Measurements from ENCODE around the gene NT5DC4.
"Not testable (repeated sequence)": the region's sequence is repeated elsewhere in the genome, so short reads cannot be mapped to it uniquely, and the experiment has no call there.

NT5DC4 gene

GRCh38 chr2:112716826-112717352 is 3.9 kb upstream of the NT5DC4 start:
- H2BK120ac ChIP-seq (ENCODE audit: low read depth, low read length); H2AK5ac ChIP-seq (ENCODE audit: low read length, severe bottlenecking); H4K8ac ChIP-seq (ENCODE audit: low read length); H3K4ac ChIP-seq (ENCODE audit: low read depth in 1 of 2, low read length in 2 of 2); H3K27ac ChIP-seq (ENCODE audit: low read length, poor library complexity, severe bottlenecking); H3K18ac ChIP-seq (ENCODE audit: low read depth in 1 of 2, low read length in 2 of 2); H3K14ac ChIP-seq (ENCODE audit: low read length in 2 of 2); H3K4me3 ChIP-seq (ENCODE audit: insufficient read depth in 1 of 2, low read depth in 1 of 2, low read length in 2 of 2); H3K79me1 ChIP-seq (replicated peaks; ENCODE audit: low read length, poor library complexity, severe bottlenecking); H2AFZ ChIP-seq (ENCODE audit: low read depth, low read length); H2BK5ac ChIP-seq (ENCODE audit: low read depth, low read length, poor library complexity, severe bottlenecking); H3K9me3 ChIP-seq (ENCODE audit: control insufficient read depth, low read length); H3K27me3 ChIP-seq (ENCODE audit: control insufficient read depth in 1 of 2, insufficient read depth in 1 of 2, low read length in 2 of 2); H4K91ac ChIP-seq (ENCODE audit: low read length); H3K23ac ChIP-seq (ENCODE audit: low read length in 2 of 2); H2BK12ac ChIP-seq (ENCODE audit: low read length in 2 of 2); H3K4me2 ChIP-seq (ENCODE audit: low read length, poor library complexity, severe bottlenecking); H3K36me3 ChIP-seq (ENCODE audit: control insufficient read depth in 1 of 2, insufficient read depth in 2 of 2, low read depth in 1 of 2, low read length in 2 of 2); DNase-seq; H2BK15ac ChIP-seq (ENCODE audit: low read depth, poor library complexity, severe bottlenecking); H3K4me1 ChIP-seq (ENCODE audit: control insufficient read depth, insufficient read depth, low read depth, low read length); H3K9ac ChIP-seq (ENCODE audit: low read length): not testable (repeated sequence)
- 100% methylated on average over 3 of the region's 5 CpGs for WGBS

- Histone ChIP-seq H3K4ac (ENCODE audit: low read depth in 1 of 2, low read length in 2 of 2) (no peak overlapping the region), H4K91ac (ENCODE audit: low read length) (no peak overlapping the region), H2AFZ (ENCODE audit: low read depth, low read length) (no peak overlapping the region), H2BK12ac (ENCODE audit: low read length in 2 of 2) (no peak overlapping the region), H2AK5ac (ENCODE audit: low read length, severe bottlenecking) (no peak overlapping the region), H3K9me3 (ENCODE audit: control insufficient read depth, low read length) (no peaks in the 10 kb centered on the region), H3K18ac (ENCODE audit: low read depth in 1 of 2, low read length in 2 of 2) (no peak overlapping the region), H3K79me1 (replicated peaks; ENCODE audit: low read length, poor library complexity, severe bottlenecking) (no peaks in the 10 kb centered on the region), H3K4me3 (ENCODE audit: insufficient read depth in 1 of 2, low read depth in 1 of 2, low read length in 2 of 2) (no peak overlapping the region), H2BK120ac (ENCODE audit: low read depth, low read length) (no peak overlapping the region), H3K4me2 (ENCODE audit: low read length, poor library complexity, severe bottlenecking) (no peak overlapping the region), H3K23ac (ENCODE audit: low read length in 2 of 2) (no peak overlapping the region), H4K8ac (ENCODE audit: low read length) (no peak overlapping the region), H3K36me3 (ENCODE audit: control insufficient read depth in 1 of 2, insufficient read depth in 2 of 2, low read depth in 1 of 2, low read length in 2 of 2) (no peaks in the 10 kb centered on the region), H3K14ac (ENCODE audit: low read length in 2 of 2) (no peak overlapping the region), H3K27me3 (ENCODE audit: control insufficient read depth in 1 of 2, insufficient read depth in 1 of 2, low read length in 2 of 2) (peaks cover 3 to 9% of the 10 kb centered on the region in 2 experiments), H3K4me1 (ENCODE audit: control insufficient read depth, insufficient read depth, low read depth, low read length) (peaks cover 1% of the 10 kb centered on the region), H2BK15ac (ENCODE audit: low read depth, poor library complexity, severe bottlenecking) (no peak overlapping the region), H3K27ac (ENCODE audit: low read length, poor library complexity, severe bottlenecking) (no peak overlapping the region), H3K9ac (ENCODE audit: low read length) (no peak overlapping the region), H2BK5ac (ENCODE audit: low read depth, low read length, poor library complexity, severe bottlenecking) (no peak overlapping the region)
- 86% methylated on average over 12 of the region's 12 CpGs for WGBS
- DNase-seq: no peak
Observed at GRCh38 chr2:112718863-112719370, 1.9 kb upstream of the NT5DC4 start.

GRCh38 chr2:112721819-112722522 is 1.2 kb downstream of the NT5DC4 start:
- no peak overlapping the region for H3K4ac ChIP-seq (ENCODE audit: low read depth in 1 of 2, low read length in 2 of 2)
- WGBS: 91% methylated on average over 21 of the region's 23 CpGs

GRCh38 chr2:112722816-112723546 is 2.2 kb downstream of the NT5DC4 start:
- Histone ChIP-seq H3K23ac (ENCODE audit: low read length in 2 of 2) (no peak overlapping the region), H4K91ac (ENCODE audit: low read length) (no peak overlapping the region), H3K9ac (ENCODE audit: low read length) (no peak overlapping the region), H2BK12ac (ENCODE audit: low read length in 2 of 2) (no peak overlapping the region), H2BK15ac (ENCODE audit: low read depth, poor library complexity, severe bottlenecking) (no peak overlapping the region), H3K4me2 (ENCODE audit: low read length, poor library complexity, severe bottlenecking) (no peak overlapping the region), H3K9me3 (ENCODE audit: control insufficient read depth, low read length) (no peaks in the 10 kb centered on the region), H2BK5ac (ENCODE audit: low read depth, low read length, poor library complexity, severe bottlenecking) (no peak overlapping the region), H2AFZ (ENCODE audit: low read depth, low read length) (no peak overlapping the region), H3K27ac (ENCODE audit: low read length, poor library complexity, severe bottlenecking) (no peak overlapping the region), H3K79me1 (replicated peaks; ENCODE audit: low read length, poor library complexity, severe bottlenecking) (no peaks in the 10 kb centered on the region), H3K27me3 (ENCODE audit: control insufficient read depth in 1 of 2, insufficient read depth in 1 of 2, low read length in 2 of 2) (peaks cover 3 to 13% of the 10 kb centered on the region in 2 experiments), H3K4me1 (ENCODE audit: control insufficient read depth, insufficient read depth, low read depth, low read length) (peaks cover 5% of the 10 kb centered on the region), H2BK120ac (ENCODE audit: low read depth, low read length) (no peak overlapping the region), H3K18ac (ENCODE audit: low read depth in 1 of 2, low read length in 2 of 2) (no peak overlapping the region), H2AK5ac (ENCODE audit: low read length, severe bottlenecking) (no peak overlapping the region), H3K36me3 (ENCODE audit: control insufficient read depth in 1 of 2, insufficient read depth in 2 of 2, low read depth in 1 of 2, low read length in 2 of 2) (no peaks in the 10 kb centered on the region), H3K14ac (ENCODE audit: low read length in 2 of 2) (no peak overlapping the region), H3K4ac (ENCODE audit: low read depth in 1 of 2, low read length in 2 of 2) (no peak overlapping the region), H4K8ac (ENCODE audit: low read length) (no peak overlapping the region), H3K4me3 (ENCODE audit: insufficient read depth in 1 of 2, low read depth in 1 of 2, low read length in 2 of 2) (no peak overlapping the region)
- DNase-seq: no peak
- 97% methylated on average over 9 of the region's 9 CpGs for WGBS

More at GRCh38 chr2:112721819-112722522, 1.2 kb downstream of the NT5DC4 start:
- H2BK5ac ChIP-seq (ENCODE audit: low read depth, low read length, poor library complexity, severe bottlenecking): no peak overlapping the region
- H3K14ac ChIP-seq (ENCODE audit: low read length in 2 of 2): peak overlapping the region in 1 of 2 experiments; percentile 12
- no peak overlapping the region for H2AK5ac ChIP-seq (ENCODE audit: low read length, severe bottlenecking)
- no peak for DNase-seq
- peaks cover 3 to 9% of the 10 kb centered on the region in 2 experiments for H3K27me3 ChIP-seq (ENCODE audit: control insufficient read depth in 1 of 2, insufficient read depth in 1 of 2, low read length in 2 of 2)
- H3K4me1 ChIP-seq (ENCODE audit: control insufficient read depth, insufficient read depth, low read depth, low read length): peaks cover 5% of the 10 kb centered on the region
- H2BK12ac ChIP-seq (ENCODE audit: low read length in 2 of 2): no peak overlapping the region
- H3K9ac ChIP-seq (ENCODE audit: low read length): no peak overlapping the region
- H3K9me3 ChIP-seq (ENCODE audit: control insufficient read depth, low read length): no peaks in the 10 kb centered on the region
- H3K4me3 ChIP-seq (ENCODE audit: insufficient read depth in 1 of 2, low read depth in 1 of 2, low read length in 2 of 2): no peak overlapping the region
- H3K23ac ChIP-seq (ENCODE audit: low read length in 2 of 2): no peak overlapping the region
- no peak overlapping the region for H2BK15ac ChIP-seq (ENCODE audit: low read depth, poor library complexity, severe bottlenecking)
- no peak overlapping the region for H3K18ac ChIP-seq (ENCODE audit: low read depth in 1 of 2, low read length in 2 of 2)
- H3K79me1 ChIP-seq (replicated peaks; ENCODE audit: low read length, poor library complexity, severe bottlenecking): no peaks in the 10 kb centered on the region
- H2BK120ac ChIP-seq (ENCODE audit: low read depth, low read length): no peak overlapping the region
- no peak overlapping the region for H3K27ac ChIP-seq (ENCODE audit: low read length, poor library complexity, severe bottlenecking)
- no peak overlapping the region for H4K91ac ChIP-seq (ENCODE audit: low read length)
- H2AFZ ChIP-seq (ENCODE audit: low read depth, low read length): no peak overlapping the region
- H3K4me2 ChIP-seq (ENCODE audit: low read length, poor library complexity, severe bottlenecking): no peak overlapping the region
- H4K8ac ChIP-seq (ENCODE audit: low read length): no peak overlapping the region
- H3K36me3 ChIP-seq (ENCODE audit: control insufficient read depth in 1 of 2, insufficient read depth in 2 of 2, low read depth in 1 of 2, low read length in 2 of 2): no peaks in the 10 kb centered on the region

Measured in mesenchymal stem cell (in vitro differentiated cells and primary cell).